ENCODE data around the gene C19orf38.

GRCh38 chr19:10830370-10830769 lies 17.8 kb upstream of the C19orf38 start:
- TF ChIP-seq, protein P1, sequence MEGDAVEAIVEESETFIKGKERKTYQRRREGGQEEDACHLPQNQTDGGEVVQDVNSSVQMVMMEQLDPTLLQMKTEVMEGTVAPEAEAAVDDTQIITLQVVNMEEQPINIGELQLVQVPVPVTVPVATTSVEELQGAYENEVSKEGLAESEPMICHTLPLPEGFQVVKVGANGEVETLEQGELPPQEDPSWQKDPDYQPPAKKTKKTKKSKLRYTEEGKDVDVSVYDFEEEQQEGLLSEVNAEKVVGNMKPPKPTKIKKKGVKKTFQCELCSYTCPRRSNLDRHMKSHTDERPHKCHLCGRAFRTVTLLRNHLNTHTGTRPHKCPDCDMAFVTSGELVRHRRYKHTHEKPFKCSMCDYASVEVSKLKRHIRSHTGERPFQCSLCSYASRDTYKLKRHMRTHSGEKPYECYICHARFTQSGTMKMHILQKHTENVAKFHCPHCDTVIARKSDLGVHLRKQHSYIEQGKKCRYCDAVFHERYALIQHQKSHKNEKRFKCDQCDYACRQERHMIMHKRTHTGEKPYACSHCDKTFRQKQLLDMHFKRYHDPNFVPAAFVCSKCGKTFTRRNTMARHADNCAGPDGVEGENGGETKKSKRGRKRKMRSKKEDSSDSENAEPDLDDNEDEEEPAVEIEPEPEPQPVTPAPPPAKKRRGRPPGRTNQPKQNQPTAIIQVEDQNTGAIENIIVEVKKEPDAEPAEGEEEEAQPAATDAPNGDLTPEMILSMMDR (IDR thresholded peaks at IDR 0.05; ENCODE audit: borderline replicate concordance, extremely low read depth, low read length, poor library complexity, severe bottlenecking), result no peak
- TF ChIP-seq EZH2 (IDR thresholded peaks at IDR 0.05; ENCODE audit: borderline replicate concordance, low read depth, low read length, severe bottlenecking), result no peak
